ENCODE measurements around the gene AOC2. TPM values are rescaled to one million over a fixed set of nuclear protein-coding genes. Genes with fewer than 3 reads are reported as not detected.

The AOC2 gene
- total and polyA plus RNA-seq, 2 experiments from 2014 or later, result 1.1 to 1.3 TPM

DNA sequence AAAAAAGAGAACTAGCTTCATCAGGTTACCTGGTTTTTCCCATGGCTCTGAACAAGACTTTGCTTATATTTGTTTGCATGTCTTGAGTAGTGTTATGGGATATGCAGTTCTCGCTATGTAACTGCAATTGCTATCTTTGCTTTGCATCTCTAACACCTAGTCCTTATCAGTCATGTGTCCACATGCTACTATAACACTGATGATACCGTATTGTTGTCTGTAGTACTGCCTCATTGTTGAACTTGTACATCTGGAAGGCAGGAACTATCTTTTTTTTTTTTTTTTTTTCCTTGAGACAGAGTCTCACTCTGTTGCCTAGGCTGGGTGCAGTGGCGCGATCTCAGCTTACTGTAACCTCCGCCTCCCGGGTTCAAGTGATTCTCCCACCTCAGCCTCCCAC lies 8.6 kb upstream of the AOC2 start:
- WGBS (ENCODE audit: low lambda C conversion rate, missing lambda C conversion rate), result 97% methylated on average over 6 of the region's 6 CpGs
- no peak for DNase-seq (ENCODE audit: low spot score)
- no peaks in the 10 kb centered on the region for H3K36me3 ChIP-seq (replicated peaks; ENCODE audit: insufficient read depth, low read depth)
- H3K27ac ChIP-seq, result no peak overlapping the region
- no peak overlapping the region for H2AFZ ChIP-seq
- peaks cover 37% of the 10 kb centered on the region for H3K79me2 ChIP-seq
- H3K4me1 ChIP-seq (ENCODE audit: insufficient read depth), result peaks cover 6% of the 10 kb centered on the region
- H3K27me3 ChIP-seq, result no peaks in the 10 kb centered on the region
- no peak overlapping the region for H3K4me2 ChIP-seq
- H4K20me1 ChIP-seq (ENCODE audit: insufficient read depth, poor library complexity, severe bottlenecking), result no peaks in the 10 kb centered on the region
- H3K9me2 ChIP-seq (replicated peaks; ENCODE audit: insufficient read depth), result no peaks in the 10 kb centered on the region
- TF ChIP-seq EZH2 (IDR thresholded peaks at IDR 0.05; ENCODE audit: borderline replicate concordance) (no peak), EZH2phosphoT487 (IDR thresholded peaks at IDR 0.05; ENCODE audit: low read depth, severe bottlenecking, unreplicated experiment) (no peak)
- TF ChIP-seq, protein P1, sequence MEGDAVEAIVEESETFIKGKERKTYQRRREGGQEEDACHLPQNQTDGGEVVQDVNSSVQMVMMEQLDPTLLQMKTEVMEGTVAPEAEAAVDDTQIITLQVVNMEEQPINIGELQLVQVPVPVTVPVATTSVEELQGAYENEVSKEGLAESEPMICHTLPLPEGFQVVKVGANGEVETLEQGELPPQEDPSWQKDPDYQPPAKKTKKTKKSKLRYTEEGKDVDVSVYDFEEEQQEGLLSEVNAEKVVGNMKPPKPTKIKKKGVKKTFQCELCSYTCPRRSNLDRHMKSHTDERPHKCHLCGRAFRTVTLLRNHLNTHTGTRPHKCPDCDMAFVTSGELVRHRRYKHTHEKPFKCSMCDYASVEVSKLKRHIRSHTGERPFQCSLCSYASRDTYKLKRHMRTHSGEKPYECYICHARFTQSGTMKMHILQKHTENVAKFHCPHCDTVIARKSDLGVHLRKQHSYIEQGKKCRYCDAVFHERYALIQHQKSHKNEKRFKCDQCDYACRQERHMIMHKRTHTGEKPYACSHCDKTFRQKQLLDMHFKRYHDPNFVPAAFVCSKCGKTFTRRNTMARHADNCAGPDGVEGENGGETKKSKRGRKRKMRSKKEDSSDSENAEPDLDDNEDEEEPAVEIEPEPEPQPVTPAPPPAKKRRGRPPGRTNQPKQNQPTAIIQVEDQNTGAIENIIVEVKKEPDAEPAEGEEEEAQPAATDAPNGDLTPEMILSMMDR (IDR thresholded peaks at IDR 0.05; ENCODE audit: poor library complexity), result no peak
- no peak overlapping the region for H3K4me3 ChIP-seq
- no peaks in the 10 kb centered on the region for H3K9me3 ChIP-seq (ENCODE audit: low read depth)

DNA sequence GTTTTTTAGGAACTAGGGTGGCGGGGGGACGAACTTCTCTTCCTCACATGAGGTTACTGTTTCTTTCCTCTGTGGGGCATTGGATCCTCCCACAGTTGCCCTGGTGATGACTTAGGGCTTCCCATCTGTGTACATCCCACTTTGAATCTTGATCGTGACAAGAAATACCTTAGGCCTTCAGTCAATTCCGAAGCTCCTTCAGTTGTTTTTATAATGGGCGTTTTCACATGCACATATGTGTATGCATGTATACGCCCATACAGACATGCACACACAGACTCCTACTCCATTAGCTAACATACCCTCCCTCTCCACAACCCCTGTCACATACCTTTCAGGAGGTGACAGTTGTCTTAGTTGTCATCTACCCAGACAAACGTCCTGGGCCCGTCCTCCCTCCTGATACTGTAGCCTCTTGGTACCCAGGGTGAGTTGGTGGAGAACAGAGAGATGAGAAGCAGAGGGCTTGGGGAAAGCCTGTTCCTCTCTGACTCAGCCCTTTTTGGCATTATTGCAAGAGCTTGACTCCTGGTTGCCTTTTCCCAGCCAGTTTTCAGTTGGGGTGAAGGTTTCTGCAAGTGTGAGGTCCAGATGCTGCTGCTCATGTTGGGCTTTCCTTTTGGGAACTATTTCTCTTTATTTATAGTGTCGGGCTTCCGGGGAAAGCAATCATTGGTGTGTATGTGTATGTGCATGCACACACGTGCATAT lies 2.2 kb upstream of the AOC2 start:
- Histone ChIP-seq H4K20me1 (ENCODE audit: insufficient read depth, poor library complexity, severe bottlenecking) (no peaks in the 10 kb centered on the region), H3K27me3 (no peaks in the 10 kb centered on the region), H3K4me3 (no peak overlapping the region), H3K79me2 (no peaks in the 10 kb centered on the region), H3K27ac (no peak overlapping the region), H3K4me1 (ENCODE audit: insufficient read depth) (no peaks in the 10 kb centered on the region), H3K36me3 (replicated peaks; ENCODE audit: insufficient read depth, low read depth) (no peaks in the 10 kb centered on the region), H3K4me2 (no peak overlapping the region), H3K9me2 (replicated peaks; ENCODE audit: insufficient read depth) (no peaks in the 10 kb centered on the region), H3K9me3 (ENCODE audit: low read depth) (no peaks in the 10 kb centered on the region), H2AFZ (no peak overlapping the region)
- WGBS (ENCODE audit: low lambda C conversion rate, missing lambda C conversion rate), result 88% methylated on average over 11 of the region's 11 CpGs
- TF ChIP-seq EZH2 (IDR thresholded peaks at IDR 0.05; ENCODE audit: borderline replicate concordance) (no peak), EZH2phosphoT487 (IDR thresholded peaks at IDR 0.05; ENCODE audit: low read depth, severe bottlenecking, unreplicated experiment) (no peak)
- TF ChIP-seq, protein P1 (IDR thresholded peaks at IDR 0.05; ENCODE audit: poor library complexity), result no peak
- no peak for DNase-seq (ENCODE audit: low spot score)

DNA sequence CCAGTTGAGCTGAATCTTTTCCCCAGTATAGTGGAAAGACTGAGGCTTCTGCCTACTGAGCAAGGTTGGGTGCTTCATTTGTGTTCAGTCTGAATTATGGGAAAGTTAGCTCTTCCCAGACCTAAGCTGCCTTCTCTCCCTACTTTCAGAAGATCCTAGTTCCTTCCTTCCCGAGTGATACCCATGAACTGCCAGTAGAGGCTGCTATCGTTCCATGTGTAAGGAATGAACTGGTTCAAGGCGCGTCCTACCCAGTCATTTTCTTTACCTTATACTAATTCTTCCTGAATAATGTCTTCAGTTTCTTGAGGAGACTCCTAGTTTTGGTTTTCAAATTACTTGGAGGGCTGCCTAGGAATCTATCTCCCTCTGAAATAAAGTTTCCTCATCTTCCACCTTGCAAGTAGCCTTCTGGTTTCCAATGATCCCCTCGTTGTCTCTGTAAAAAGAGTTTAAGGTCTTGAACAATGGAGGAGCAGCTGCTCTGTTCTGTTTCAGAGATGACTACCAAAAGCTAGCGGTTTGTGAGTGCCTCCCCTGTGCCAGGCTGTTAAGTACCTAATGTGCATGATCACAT lies 934 bp upstream of the AOC2 start:
- no peak overlapping the region for H3K27ac ChIP-seq
- H3K79me2 ChIP-seq, result no peaks in the 10 kb centered on the region
- 45% methylated on average over 6 of the region's 6 CpGs for WGBS (ENCODE audit: low lambda C conversion rate, missing lambda C conversion rate)
- no peaks in the 10 kb centered on the region for H3K36me3 ChIP-seq (replicated peaks; ENCODE audit: insufficient read depth, low read depth)
- H3K9me3 ChIP-seq (ENCODE audit: low read depth), result no peaks in the 10 kb centered on the region
- peak; percentile 80 for DNase-seq (ENCODE audit: low spot score)
- H3K27me3 ChIP-seq, result no peaks in the 10 kb centered on the region
- no peaks in the 10 kb centered on the region for H3K9me2 ChIP-seq (replicated peaks; ENCODE audit: insufficient read depth)
- H4K20me1 ChIP-seq (ENCODE audit: insufficient read depth, poor library complexity, severe bottlenecking), result no peaks in the 10 kb centered on the region
- H3K4me2 ChIP-seq, result no peak overlapping the region
- TF ChIP-seq, protein P1 (IDR thresholded peaks at IDR 0.05; ENCODE audit: poor library complexity), result peak; percentile 85
- TF ChIP-seq EZH2phosphoT487 (IDR thresholded peaks at IDR 0.05; ENCODE audit: low read depth, severe bottlenecking, unreplicated experiment), result no peak
- no peak overlapping the region for H2AFZ ChIP-seq
- H3K4me1 ChIP-seq (ENCODE audit: insufficient read depth), result no peaks in the 10 kb centered on the region
- no peak overlapping the region for H3K4me3 ChIP-seq

Data from hepatocyte (in vitro differentiated cells).